Measurements from ENCODE around the gene KATNAL1.
"Not testable (repeated sequence)": the region's sequence is repeated elsewhere in the genome, so short reads cannot be mapped to it uniquely, and the experiment has no call there.

The KATNAL1 gene

GRCh38 chr13:30179597-30180276 is 127.6 kb downstream of the KATNAL1 start:
- DNase-seq (ENCODE audit: low spot score): no peak
- ChIA-PET POLR2A (ENCODE audit: low non-redundant PET) (no interaction called here), CTCF (interaction anchor here (1.0 kb wide), 1 partner anchor 15 kb away, joined by 3 read pairs; no protein-coding TSS in a partner anchor)
- TF ChIP-seq CTCF (conservative IDR thresholded peaks at IDR 0.05; ENCODE audit: low read depth): no peak
- H3K27ac ChIP-seq: no peak overlapping the region

GRCh38 chr13:30178976-30179375 is 128.4 kb downstream of the KATNAL1 start:
- POLR2A ChIA-PET (ENCODE audit: low non-redundant PET): no interaction called here
- DNase-seq (ENCODE audit: low spot score): no peak
- no peak overlapping the region for H3K27ac ChIP-seq
- CTCF ChIA-PET: interaction anchor here (0.8 to 1.0 kb wide), 2 partner anchors 14 to 46 kb away, joined by 3 read pairs; no protein-coding TSS in a partner anchor
- TF ChIP-seq CTCF (conservative IDR thresholded peaks at IDR 0.05; ENCODE audit: low read depth): no peak

GRCh38 chr13:30175166-30175565 is 132.2 kb downstream of the KATNAL1 start:
- no peak overlapping the region for H3K27ac ChIP-seq
- no peak for TF ChIP-seq CTCF (conservative IDR thresholded peaks at IDR 0.05; ENCODE audit: low read depth)
- ChIA-PET POLR2A (ENCODE audit: low non-redundant PET) (no interaction called here), CTCF (interaction anchor here (0.6 to 1.7 kb wide), 2 partner anchors 43 to 1618 kb away, joined by 3 to 4 read pairs; no protein-coding TSS in a partner anchor)
- DNase-seq (ENCODE audit: low spot score): no peak

GRCh38 chr13:30174250-30174649 is 133.1 kb downstream of the KATNAL1 start:
- H3K27ac ChIP-seq; POLR2A ChIA-PET (ENCODE audit: low non-redundant PET); DNase-seq (ENCODE audit: low spot score): not testable (repeated sequence)
- CTCF ChIA-PET: interaction anchor here (1.7 kb wide), 1 partner anchor 42 kb away, joined by 3 read pairs; no protein-coding TSS in a partner anchor

GRCh38 chr13:30173303-30173610 is 134.1 kb downstream of the KATNAL1 start:
- ChIA-PET POLR2A (ENCODE audit: low non-redundant PET) (no interaction called here), CTCF (no interaction called here)
- DNase-seq (ENCODE audit: low spot score): no peak
- no peak for TF ChIP-seq CTCF (conservative IDR thresholded peaks at IDR 0.05; ENCODE audit: low read depth)
- H3K27ac ChIP-seq: no peak overlapping the region

GRCh38 chr13:30172593-30173302 is 134.6 kb downstream of the KATNAL1 start:
- TF ChIP-seq CTCF (conservative IDR thresholded peaks at IDR 0.05; ENCODE audit: low read depth): no peak
- ChIA-PET CTCF (interaction anchor here (0.5 kb wide), 1 partner anchor 74 kb away, joined by 3 read pairs; no protein-coding TSS in a partner anchor), POLR2A (ENCODE audit: low non-redundant PET) (no interaction called here)
- no peak overlapping the region for H3K27ac ChIP-seq
- no peak for DNase-seq (ENCODE audit: low spot score)

GRCh38 chr13:30170569-30170968 is 136.8 kb downstream of the KATNAL1 start:
- ChIA-PET POLR2A (ENCODE audit: low non-redundant PET) (no interaction called here), CTCF (no interaction called here)
- no peak for DNase-seq (ENCODE audit: low spot score)
- TF ChIP-seq CTCF (conservative IDR thresholded peaks at IDR 0.05; ENCODE audit: low read depth): no peak
- H3K27ac ChIP-seq: no peak overlapping the region

All from RWPE1 (cell line).